HUES6 (cell line): ENCODE results near the gene SRSF2.

Source experiments
- H3K27ac ChIP-seq: 2 replicates; pipeline ENCODE4 v1.7.0; 2013; ENCODE audit warnings: low read depth, mild to moderate bottlenecking, low read length, inconsistent platforms
- H3K27me3 ChIP-seq: 2 replicates; pipeline ENCODE4 v1.6.1; 2013; ENCODE audit warnings: low read length; ENCODE audit not compliant: control insufficient read depth, insufficient read depth
- H3K36me3 ChIP-seq: 2 replicates; pipeline ENCODE4 v1.6.1; 2013; ENCODE audit warnings: low read length; ENCODE audit not compliant: control insufficient read depth, insufficient read depth
- H3K4me1 ChIP-seq: 2 replicates; pipeline ENCODE4 v1.6.1; 2013; ENCODE audit warnings: low read length; ENCODE audit not compliant: control insufficient read depth, insufficient read depth
- H3K4me3 ChIP-seq: 2 replicates; pipeline ENCODE4 v1.5.1; 2013; ENCODE audit warnings: low read depth, low read length
- H3K9ac ChIP-seq: one replicate; pipeline ENCODE4 v1.6.1; 2013; ENCODE audit warnings: mild to moderate bottlenecking, low read length
- H3K9me3 ChIP-seq: 2 replicates; pipeline ENCODE4 v1.6.1; 2013; ENCODE audit warnings: low read depth, low read length; ENCODE audit not compliant: control insufficient read depth, insufficient read depth

SRSF2 gene

GRCh38 chr17:76696763-76697701, 40.1 kb downstream of the SRSF2 start:
- H3K27me3 ChIP-seq, result no peaks in the 10 kb centered on the region
- no peak overlapping the region for H3K4me3 ChIP-seq
- no peak overlapping the region for H3K27ac ChIP-seq
- peaks cover 40% of the 10 kb centered on the region for H3K4me1 ChIP-seq
- no peaks in the 10 kb centered on the region for H3K9me3 ChIP-seq
- H3K36me3 ChIP-seq, result no peaks in the 10 kb centered on the region
- no peak overlapping the region for H3K9ac ChIP-seq

- no peaks in the 10 kb centered on the region for H3K27me3 ChIP-seq
- no peak overlapping the region for H3K27ac ChIP-seq
- H3K4me3 ChIP-seq, result no peak overlapping the region
- H3K36me3 ChIP-seq, result no peaks in the 10 kb centered on the region
- peaks cover 23% of the 10 kb centered on the region for H3K4me1 ChIP-seq
- H3K9ac ChIP-seq, result no peak overlapping the region
- H3K9me3 ChIP-seq, result no peaks in the 10 kb centered on the region
Observed at GRCh38 chr17:76695059-76695831, 41.9 kb downstream of the SRSF2 start.

GRCh38 chr17:76691379-76692191, 45.5 kb downstream of the SRSF2 start:
- no peak overlapping the region for H3K27ac ChIP-seq
- H3K4me1 ChIP-seq, result peaks cover 23% of the 10 kb centered on the region
- H3K9me3 ChIP-seq, result no peaks in the 10 kb centered on the region
- no peak overlapping the region for H3K9ac ChIP-seq
- H3K36me3 ChIP-seq, result no peaks in the 10 kb centered on the region
- H3K4me3 ChIP-seq, result no peak overlapping the region
- no peaks in the 10 kb centered on the region for H3K27me3 ChIP-seq

- Histone ChIP-seq H3K9ac (no peak overlapping the region), H3K36me3 (no peaks in the 10 kb centered on the region), H3K4me1 (peaks cover 24% of the 10 kb centered on the region)
Observed at GRCh38 chr17:76690596-76691280, 46.4 kb downstream of the SRSF2 start.

GRCh38 chr17:76689859-76690258, 47.3 kb downstream of the SRSF2 start:
- Histone ChIP-seq H3K4me3 (no peak overlapping the region), H3K27me3 (no peaks in the 10 kb centered on the region), H3K36me3 (no peaks in the 10 kb centered on the region), H3K4me1 (peaks cover 24% of the 10 kb centered on the region), H3K27ac (no peak overlapping the region), H3K9ac (no peak overlapping the region), H3K9me3 (no peaks in the 10 kb centered on the region)

More at GRCh38 chr17:76690596-76691280, 46.4 kb downstream of the SRSF2 start:
- H3K27me3 ChIP-seq, result no peaks in the 10 kb centered on the region
- no peaks in the 10 kb centered on the region for H3K9me3 ChIP-seq
- no peak overlapping the region for H3K27ac ChIP-seq
- H3K4me3 ChIP-seq, result no peak overlapping the region

GRCh38 chr17:76688165-76688622, 48.9 kb downstream of the SRSF2 start:
- Histone ChIP-seq H3K4me3 (no peak overlapping the region), H3K9me3 (no peaks in the 10 kb centered on the region), H3K27me3 (no peaks in the 10 kb centered on the region), H3K36me3 (no peaks in the 10 kb centered on the region), H3K4me1 (peaks cover 30% of the 10 kb centered on the region), H3K27ac (no peak overlapping the region), H3K9ac (no peak overlapping the region)

GRCh38 chr17:76687298-76688164, 49.6 kb downstream of the SRSF2 start:
- Histone ChIP-seq H3K27me3 (no peaks in the 10 kb centered on the region), H3K9ac (no peak overlapping the region), H3K27ac (no peak overlapping the region), H3K36me3 (peaks cover 1% of the 10 kb centered on the region), H3K4me3 (no peak overlapping the region), H3K9me3 (no peaks in the 10 kb centered on the region), H3K4me1 (peaks cover 30% of the 10 kb centered on the region)

GRCh38 chr17:76686538-76687297, 50.4 kb downstream of the SRSF2 start:
- Histone ChIP-seq H3K9me3 (no peaks in the 10 kb centered on the region), H3K4me1 (peaks cover 31% of the 10 kb centered on the region), H3K4me3 (no peak overlapping the region), H3K27me3 (no peaks in the 10 kb centered on the region), H3K9ac (no peak overlapping the region), H3K27ac (no peak overlapping the region), H3K36me3 (peaks cover 3% of the 10 kb centered on the region)

GRCh38 chr17:76685846-76686245, 51.3 kb downstream of the SRSF2 start:
- no peak overlapping the region for H3K27ac ChIP-seq
- H3K4me3 ChIP-seq, result no peak overlapping the region
- no peaks in the 10 kb centered on the region for H3K27me3 ChIP-seq
- no peaks in the 10 kb centered on the region for H3K9me3 ChIP-seq
- peaks cover 3% of the 10 kb centered on the region for H3K36me3 ChIP-seq
- H3K9ac ChIP-seq, result no peak overlapping the region
- H3K4me1 ChIP-seq, result peaks cover 36% of the 10 kb centered on the region
